Activated T-helper 1 cell treated with Interleukin-2 at 50 U/mL for 16 hours (primary cell): ENCODE results near the gene PTPRG.

Experiments
- DNase-seq: peaks from one replicate; pipeline ENCODE4 v3.0.0-alpha.2; 2020; ENCODE audit warnings: low read depth

PTPRG gene

GRCh38 chr3:61657689-61658088 lies 96.3 kb downstream of the PTPRG start:
- no peak for DNase-seq

- no peak for DNase-seq
These were observed 101.5 kb downstream of the PTPRG start for GRCh38 chr3:61662861-61663260.

DNA sequence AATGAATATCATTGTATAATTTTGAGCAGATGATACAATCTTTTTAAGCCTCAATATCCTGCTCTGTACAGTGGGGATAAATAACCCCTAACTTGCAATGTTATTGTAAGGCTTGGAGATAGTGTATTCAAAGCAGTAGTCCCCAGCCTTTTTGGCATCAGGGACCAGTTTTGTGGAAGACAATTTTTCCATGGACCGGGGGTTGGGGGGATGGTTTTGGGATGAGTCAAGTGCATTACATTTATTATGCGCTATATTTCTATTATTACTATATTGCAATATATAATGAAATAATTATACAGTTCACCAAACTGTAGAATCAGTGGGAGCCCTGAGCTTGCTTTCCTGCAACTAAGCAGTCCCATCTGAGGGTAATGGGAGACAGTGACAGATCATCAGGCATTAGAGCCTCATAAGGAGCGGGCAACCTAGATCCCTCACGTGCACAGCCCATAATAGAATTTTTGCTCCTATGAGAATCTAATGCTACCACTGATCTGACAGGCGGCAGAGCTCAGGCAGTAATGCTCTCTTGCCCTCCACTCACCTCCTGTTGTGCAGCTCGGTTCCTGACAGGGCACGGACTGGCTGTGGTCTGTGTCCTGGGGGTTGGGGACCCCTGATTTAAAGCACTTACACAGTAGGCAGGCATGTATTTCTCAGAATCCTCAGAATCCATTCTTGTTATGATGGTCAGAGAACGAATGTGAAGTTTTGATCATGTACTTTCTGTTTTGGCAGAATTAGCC lies 102.2 kb downstream of the PTPRG start:
- DNase-seq, result no peak

GRCh38 chr3:61664105-61664482 lies 102.7 kb downstream of the PTPRG start:
- no peak for DNase-seq

DNA sequence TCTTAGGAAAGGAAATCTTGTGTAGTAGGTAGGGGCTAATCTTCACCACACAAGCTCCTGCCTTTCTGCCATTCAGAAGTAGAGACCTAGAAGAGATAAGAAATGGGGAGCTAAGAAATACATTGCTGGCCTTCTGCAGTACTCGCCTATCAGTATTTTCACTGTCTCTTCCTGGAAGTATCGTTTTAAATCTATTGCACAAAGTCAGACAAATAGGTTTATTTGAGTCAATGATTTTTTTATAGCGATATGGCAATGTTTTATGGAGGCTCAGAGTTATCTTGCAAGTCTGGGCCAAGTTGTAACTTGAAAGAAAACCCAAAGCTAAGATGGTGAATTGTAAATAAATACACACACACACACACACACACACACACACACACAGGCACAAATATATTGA lies 103.8 kb downstream of the PTPRG start:
- no peak for DNase-seq

- no peak for DNase-seq
These were observed 104.6 kb downstream of the PTPRG start for GRCh38 chr3:61665987-61666386.

- DNase-seq, result no peak
These were observed 105.4 kb downstream of the PTPRG start for GRCh38 chr3:61666615-61667330.

GRCh38 chr3:61667383-61667782 lies 106.0 kb downstream of the PTPRG start:
- DNase-seq, result no peak

GRCh38 chr3:61667814-61668213 lies 106.4 kb downstream of the PTPRG start:
- no peak for DNase-seq

DNA sequence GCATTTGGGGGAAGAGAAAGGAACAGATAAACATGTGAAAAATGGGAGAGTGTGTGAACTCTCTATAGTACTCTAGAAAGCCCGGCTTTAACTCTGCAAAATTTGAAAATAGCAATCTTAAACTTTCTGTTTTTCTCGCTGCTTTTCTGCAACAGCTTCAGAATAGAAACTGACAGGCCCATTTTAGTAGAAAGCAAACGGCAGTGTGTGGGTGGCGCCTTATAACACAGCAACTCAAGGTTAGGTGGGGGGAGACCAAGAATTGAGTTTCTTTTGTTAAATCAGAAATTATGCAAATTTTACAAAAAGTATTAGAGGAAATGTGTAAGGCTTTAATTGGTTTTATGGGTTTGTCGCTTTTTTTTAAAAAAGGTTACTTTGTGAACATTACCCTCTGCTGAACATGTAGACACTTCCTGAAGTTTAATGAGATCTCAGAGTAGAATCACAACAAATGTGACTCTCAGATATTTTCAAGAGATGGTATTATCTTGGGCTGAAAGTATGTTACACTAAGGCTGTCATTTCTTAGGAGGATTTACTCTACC lies 107.0 kb downstream of the PTPRG start:
- DNase-seq, result no peak

DNA sequence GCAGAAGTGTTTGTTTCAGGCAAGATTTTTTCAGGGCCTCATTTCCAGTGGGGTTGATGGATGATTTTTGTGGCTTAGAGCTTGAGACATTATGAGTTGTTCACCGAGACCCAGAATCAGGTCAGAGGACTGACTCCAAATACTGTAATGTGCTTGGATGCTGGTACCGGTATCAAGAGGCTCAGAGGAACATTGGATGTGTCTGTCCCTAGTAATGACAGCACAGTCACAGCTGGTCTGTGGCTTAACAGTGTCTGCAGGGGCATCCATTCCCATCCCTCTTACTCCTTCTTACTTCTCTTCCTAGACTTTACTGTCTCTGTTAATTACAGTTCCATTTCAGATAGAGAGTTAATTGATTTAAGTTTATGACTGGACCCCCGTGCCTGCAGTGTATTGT lies 107.8 kb downstream of the PTPRG start:
- DNase-seq, result no peak

- no peak for DNase-seq
These were observed 108.4 kb downstream of the PTPRG start for GRCh38 chr3:61669668-61670299.

DNA sequence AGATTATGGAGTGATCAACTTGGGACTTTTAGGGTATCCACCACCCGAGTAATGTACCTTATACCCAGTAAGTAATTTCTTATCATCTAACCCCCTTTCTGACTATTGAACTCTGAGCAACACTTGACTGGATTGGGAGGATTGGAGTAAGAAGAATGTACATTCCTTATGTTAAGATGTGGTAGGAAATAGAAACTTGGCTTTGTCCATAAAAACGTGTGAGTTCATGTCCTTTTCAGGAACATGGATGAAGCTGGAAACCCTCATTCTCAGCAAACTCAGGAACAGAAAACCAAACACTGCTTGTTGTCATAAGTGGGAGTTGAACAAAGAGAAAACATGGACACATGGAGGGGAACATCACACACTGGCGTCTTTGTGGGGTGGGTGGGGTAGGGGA lies 112.3 kb downstream of the PTPRG start:
- DNase-seq, result no peak

- no peak for DNase-seq
These were observed 113.2 kb downstream of the PTPRG start for GRCh38 chr3:61674596-61674995.

DNA sequence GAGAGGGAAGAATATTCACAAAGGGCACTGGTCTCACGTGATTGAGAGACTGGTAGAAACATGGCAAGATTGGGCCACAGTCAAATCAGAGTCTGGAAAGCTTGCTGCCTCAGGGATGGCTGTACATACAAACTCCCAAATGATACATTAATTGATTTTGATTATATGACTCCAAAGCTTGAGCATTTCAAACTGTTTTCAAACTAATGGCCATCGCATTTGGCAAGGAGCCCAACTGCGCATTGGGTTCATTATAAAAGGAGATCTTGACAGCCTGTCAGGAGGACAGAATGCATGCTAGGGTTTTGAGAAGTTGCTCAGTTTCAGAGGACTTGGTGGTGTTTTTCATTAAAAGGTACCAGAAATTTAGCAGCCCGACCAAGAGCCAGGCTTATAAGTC lies 117.7 kb downstream of the PTPRG start:
- no peak for DNase-seq

DNA sequence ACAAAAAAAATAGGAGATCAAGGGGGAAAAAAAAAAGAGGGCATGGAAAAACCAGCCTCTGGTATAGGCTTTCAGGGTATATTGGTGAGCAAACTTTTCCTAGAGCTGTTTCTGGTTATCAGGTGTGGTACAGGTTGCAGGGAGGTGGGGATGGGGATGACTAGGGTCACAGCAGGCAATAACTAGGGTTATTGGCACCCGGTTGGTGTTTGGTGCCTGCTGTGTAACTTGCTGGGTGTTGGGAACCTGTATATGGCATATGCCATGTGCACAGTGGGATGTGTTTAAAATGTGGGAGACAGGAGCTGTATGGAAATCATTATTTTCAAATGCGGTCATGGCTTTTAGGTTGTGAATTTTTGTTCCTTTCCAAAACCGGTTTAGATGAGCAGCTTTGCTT lies 119.2 kb downstream of the PTPRG start:
- DNase-seq, result no peak

DNA sequence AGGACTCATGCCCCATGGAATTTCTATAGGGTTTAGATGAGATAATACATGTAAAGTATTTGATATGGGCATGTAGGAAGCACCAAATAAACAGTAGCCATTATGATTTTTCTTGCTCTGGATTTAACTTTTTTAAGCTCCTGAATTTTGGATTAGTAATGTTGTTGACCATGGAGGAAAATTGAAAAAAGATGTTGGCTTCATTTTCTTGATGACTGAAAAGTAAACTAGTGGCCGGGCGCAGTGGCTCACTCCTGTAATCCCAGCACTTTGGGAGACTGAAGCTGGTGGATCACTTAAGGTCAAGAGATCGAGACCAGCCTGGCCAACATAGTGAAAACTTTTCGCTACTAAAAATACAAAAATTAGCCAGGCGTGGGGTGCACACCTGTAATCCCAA lies 120.3 kb downstream of the PTPRG start:
- DNase-seq, result no peak

DNA sequence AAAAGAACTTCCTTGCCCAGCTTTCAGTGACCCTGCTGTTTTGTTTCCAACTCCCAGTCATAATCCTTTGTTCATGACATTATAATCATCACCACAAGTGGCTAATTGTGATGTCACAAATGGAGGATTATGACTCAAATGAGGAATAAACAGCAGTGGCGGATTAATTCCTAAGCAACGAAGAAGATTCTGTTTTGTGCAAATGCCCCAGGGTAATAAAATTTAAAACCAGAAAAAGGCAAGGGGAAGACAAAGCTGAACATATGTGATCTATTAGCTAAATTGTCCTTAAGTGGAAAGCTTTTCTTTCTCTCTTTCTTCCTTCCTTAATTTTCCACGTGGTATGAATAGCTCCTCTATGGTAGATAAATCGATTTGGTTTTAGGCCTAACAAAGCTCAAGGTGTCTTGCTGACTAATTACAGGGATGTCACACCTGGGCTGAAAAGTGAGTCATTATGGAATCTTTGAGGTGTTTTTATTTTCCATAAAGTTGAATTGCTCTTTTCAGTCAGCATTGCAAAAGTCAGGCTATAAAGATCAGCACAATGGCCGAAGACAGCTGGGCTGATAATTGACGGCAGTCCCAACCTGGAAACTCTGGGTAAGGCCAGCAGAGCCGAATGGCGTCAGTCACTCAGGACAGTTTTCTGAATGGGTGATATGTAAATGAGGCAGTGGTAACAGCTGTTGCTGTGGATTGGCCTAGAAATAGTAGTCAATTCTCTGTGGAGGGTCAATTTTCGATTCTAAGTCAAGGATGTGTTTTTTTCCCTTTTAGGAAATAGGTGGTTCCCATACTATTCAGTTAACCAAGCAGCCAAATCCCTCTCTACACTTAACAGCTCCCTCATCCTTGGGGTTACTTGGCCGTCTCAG lies 121.5 kb downstream of the PTPRG start:
- no peak for DNase-seq

DNA sequence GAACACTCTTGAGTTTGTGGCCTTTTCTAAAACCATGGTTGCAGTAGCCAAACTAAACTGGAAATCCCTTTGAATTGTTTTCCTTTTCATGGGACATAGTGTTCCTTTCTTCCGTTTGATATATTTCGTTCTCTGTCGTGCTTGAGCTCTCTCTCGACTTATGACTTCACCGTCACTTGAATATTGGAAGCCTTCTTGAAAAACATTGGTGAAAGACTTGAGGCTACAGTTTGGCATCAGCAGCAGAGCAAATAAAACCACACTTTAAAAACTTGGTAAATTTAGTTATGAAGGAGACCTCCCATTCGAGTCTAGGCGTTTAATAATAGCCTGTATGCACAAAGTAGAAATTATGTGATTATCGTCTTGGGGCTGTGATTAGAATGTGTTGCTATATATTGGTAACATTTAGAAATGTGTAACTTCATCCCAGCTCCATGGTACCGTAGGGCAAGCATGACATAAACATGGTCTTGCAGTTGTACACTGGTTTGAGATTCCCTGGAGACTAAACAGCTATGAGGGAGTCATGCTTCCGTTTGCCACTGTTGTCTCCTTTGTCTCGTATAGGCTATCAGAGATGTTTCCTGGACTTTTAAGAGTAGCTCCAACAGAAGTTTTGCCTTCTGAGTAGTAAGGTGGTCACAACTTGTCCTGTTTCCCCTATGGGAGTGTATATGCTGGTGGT lies 122.3 kb downstream of the PTPRG start:
- DNase-seq, result no peak

GRCh38 chr3:61684386-61684785 lies 123.0 kb downstream of the PTPRG start:
- DNase-seq, result no peak

DNA sequence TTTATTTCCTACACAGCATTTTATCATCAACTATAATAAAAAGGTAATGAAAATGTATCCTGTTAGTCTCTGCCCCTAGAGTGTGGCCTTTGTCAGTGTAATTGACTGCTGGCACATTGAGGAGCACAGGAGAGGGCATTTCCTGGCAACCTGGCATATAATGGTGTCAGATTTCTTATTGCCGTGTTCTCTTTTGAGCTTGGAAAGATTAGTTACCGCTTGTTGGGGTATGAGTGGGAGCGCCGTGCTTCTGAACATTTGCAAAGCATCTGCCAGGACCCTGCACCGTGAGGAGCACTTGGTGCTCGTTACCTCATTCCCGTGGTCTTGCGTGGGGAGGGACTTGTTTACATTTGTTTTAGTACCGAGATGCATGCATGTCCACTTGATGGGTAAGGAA lies 124.4 kb downstream of the PTPRG start:
- DNase-seq, result no peak
